GM12865 (cell line): Measurements from ENCODE around the gene CEMIP.

Experiments used
- DNase-seq: peaks from one replicate; pipeline ENCODE4 v3.0.0; 2010; ENCODE audit warnings: low read depth
- H3K4me3 ChIP-seq: 2 replicates; pipeline ENCODE4 v1.5.1; 2011; ENCODE audit warnings: mild to moderate bottlenecking, low read depth, low read length, control low read depth
- CTCF ChIP-seq: IDR thresholded peaks from 2 replicates; pipeline ENCODE4 v1.5.1; 2011; ENCODE audit warnings: low read length, control low read depth, low read depth, inconsistent platforms; ENCODE audit not compliant: insufficient read depth; ENCODE audit errors: missing control alignments

The CEMIP gene

GRCh38 chr15:80902298-80902801 lies 123.2 kb downstream of the CEMIP start:
- H3K4me3 ChIP-seq, result no peak overlapping the region
- no peak for DNase-seq
- no peak for TF ChIP-seq CTCF

GRCh38 chr15:80904998-80905397 lies 125.8 kb downstream of the CEMIP start:
- no peak for DNase-seq
- no peak for TF ChIP-seq CTCF
- H3K4me3 ChIP-seq, result no peak overlapping the region

GRCh38 chr15:80906159-80906766 lies 127.1 kb downstream of the CEMIP start:
- no peak overlapping the region for H3K4me3 ChIP-seq
- no peak for DNase-seq
- no peak for TF ChIP-seq CTCF

GRCh38 chr15:80911821-80912220 lies 132.7 kb downstream of the CEMIP start:
- no peak for DNase-seq
- H3K4me3 ChIP-seq, result no peak overlapping the region
- no peak for TF ChIP-seq CTCF

GRCh38 chr15:80912673-80913072 lies 133.5 kb downstream of the CEMIP start:
- no peak for TF ChIP-seq CTCF
- no peak for DNase-seq
- H3K4me3 ChIP-seq, result no peak overlapping the region

- no peak for TF ChIP-seq CTCF
- no peak for DNase-seq
- no peak overlapping the region for H3K4me3 ChIP-seq
Observed at GRCh38 chr15:80913541-80913940, 134.4 kb downstream of the CEMIP start.

GRCh38 chr15:80915472-80915871 lies 136.3 kb downstream of the CEMIP start:
- no peak for DNase-seq
- H3K4me3 ChIP-seq, result no peak overlapping the region
- no peak for TF ChIP-seq CTCF
